Spleen (tissue), 11 donors: Measurements from ENCODE around the gene TEDC1. TPM values are rescaled to one million over a fixed set of nuclear protein-coding genes. Genes with fewer than 3 reads are reported as not detected.

Experiments used
- DNase-seq: peaks from one replicate; pipeline ENCODE4 v3.0.0-alpha.2; 2020
- H3K27ac ChIP-seq, 8 donors: fragments of 200-600 bp; sonication (generic) in 7 of 8; 1 replicate in 4 of 8; 2 replicates in 4 of 8; pipeline versions ENCODE4 v1.5.0 to v1.8.0; 2016 to 2021; ENCODE audit warnings: inconsistent platforms in 4 of 8, mild to moderate bottlenecking in 4 of 8, moderate library complexity in 1 of 8
- H3K27me3 ChIP-seq, 7 donors: fragments of 200-600 bp; sonication (generic) in 6 of 7; replicated peaks in 1 of 7; 1 replicate in 4 of 7; 2 replicates in 3 of 7; pipeline versions ENCODE4 v1.5.0 to v1.8.0; 2016 to 2021; ENCODE audit warnings: inconsistent platforms in 3 of 7, mild to moderate bottlenecking in 1 of 7
- H3K36me3 ChIP-seq, 6 donors: fragments of 200-600 bp; sonication (generic) in 5 of 6; 1 replicate in 4 of 6; 2 replicates in 2 of 6; pipeline versions ENCODE4 v1.5.0 to v1.8.0; 2016 to 2021; ENCODE audit warnings: inconsistent platforms in 2 of 6
- H3K4me1 ChIP-seq, 6 donors: fragments of 200-600 bp; sonication (generic) in 5 of 6; 1 replicate in 3 of 6; 2 replicates in 3 of 6; pipeline versions ENCODE4 v1.5.0 to v1.8.0; 2016 to 2021; ENCODE audit warnings: inconsistent platforms in 3 of 6
- H3K4me3 ChIP-seq, 8 donors: fragments of 200-600 bp; sonication (generic) in 7 of 8; 1 replicate in 4 of 8; 2 replicates in 4 of 8; pipeline versions ENCODE4 v1.5.0 to v1.8.0; 2016 to 2021; ENCODE audit warnings: inconsistent platforms in 4 of 8, mild to moderate bottlenecking in 4 of 8, moderate library complexity in 2 of 8
- H3K9me3 ChIP-seq, 8 donors: fragments of 200-600 bp; sonication (generic) in 7 of 8; 1 replicate in 4 of 8; 2 replicates in 4 of 8; pipeline versions ENCODE4 v1.5.0 to v1.8.0; 2016 to 2021; ENCODE audit warnings: inconsistent platforms in 4 of 8
- POLR2A ChIP-seq, 3 donors: fragments of 450-650 bp; IDR thresholded peaks; one replicate each; pipeline ENCODE4 v1.5.1; 2017; ENCODE audit warnings: antibody characterized with exemption in 3 of 3, mild to moderate bottlenecking in 1 of 3
- POLR2AphosphoS5 ChIP-seq, 3 donors: sonication (generic); formaldehyde crosslinking; IDR thresholded peaks; one replicate each; pipeline ENCODE4 v1.5.1; 2017; ENCODE audit warnings: antibody characterized with exemption in 3 of 3
- WGBS, 5 donors: extraction: QIAGEN DNeasy Blood & Tissue Kit in 3 of 5; methylation state at CpG; one replicate each; pipeline versions ENCODE4 v1.1.5 to v1.1.7; 2013 to 2018; 5-methylcytosine and 5-hydroxymethylcytosine counted together
- intact Hi-C: fragments of 100-400 bp; cut with DNase I; formaldehyde crosslinking; loops from one replicate; pipeline ENCODE4 v1.15.0; 2023; ENCODE audit warnings: low total_unique reads
- polyA plus RNA-seq, 3 donors: library from polyadenylated mRNA; stranded (reverse); fragments of 200-250 nt; gene quantifications; one replicate each; pipeline ENCODE4 v1.2.1, GENCODE V29; 2013
- total RNA-seq, 7 donors: library from RNA; depleted of rRNA in 3 of 7; stranded (reverse); fragments of >200 nt in 3 of 7; fragmentation: NEBNext Ultra II Directional in 4 of 7; extraction: Animal tissue kit (Norgen Biotek cat#: 25700) in 4 of 7; gene quantifications; one replicate each; pipeline versions ENCODE4 v1.1.0 to v1.2.1, GENCODE V29; 2016 to 2021
- TF ChIP-seq, protein P1 (sequence below), 11 experiments: fragments of 200-600 bp in 7 of 11; fragments of 450-650 bp in 4 of 11; sonication (generic) in 4 of 11; IDR thresholded peaks in 8 of 11; conservative IDR thresholded peaks in 3 of 11; 1 replicate in 7 of 11; 2 replicates in 4 of 11; pipeline versions ENCODE4 v1.4.0 to v1.8.0; 2016 to 2021; ENCODE audit warnings: antibody characterized with exemption in 11 of 11, inconsistent platforms in 4 of 11, mild to moderate bottlenecking in 1 of 11
- donor health status: healthy with polysubstance abuse.
- donor health status: DM: no; HTN: no; CAD: no; lungs with moderate emphysema.
- donor health status: DM: no; HTN: no; CAD: no.
- donor health status: Bipolar disorder and iron deficiency.
- donor health status: healthy.
- donor health status: DM: no; HTN: no; CAD: no.
- donor health status: DM: yes; HTN: yes; CAD: no.

Gene TEDC1
- total and polyA plus RNA-seq, 10 donors = 5.3 to 31.5 (median 12.3) TPM

DNA sequence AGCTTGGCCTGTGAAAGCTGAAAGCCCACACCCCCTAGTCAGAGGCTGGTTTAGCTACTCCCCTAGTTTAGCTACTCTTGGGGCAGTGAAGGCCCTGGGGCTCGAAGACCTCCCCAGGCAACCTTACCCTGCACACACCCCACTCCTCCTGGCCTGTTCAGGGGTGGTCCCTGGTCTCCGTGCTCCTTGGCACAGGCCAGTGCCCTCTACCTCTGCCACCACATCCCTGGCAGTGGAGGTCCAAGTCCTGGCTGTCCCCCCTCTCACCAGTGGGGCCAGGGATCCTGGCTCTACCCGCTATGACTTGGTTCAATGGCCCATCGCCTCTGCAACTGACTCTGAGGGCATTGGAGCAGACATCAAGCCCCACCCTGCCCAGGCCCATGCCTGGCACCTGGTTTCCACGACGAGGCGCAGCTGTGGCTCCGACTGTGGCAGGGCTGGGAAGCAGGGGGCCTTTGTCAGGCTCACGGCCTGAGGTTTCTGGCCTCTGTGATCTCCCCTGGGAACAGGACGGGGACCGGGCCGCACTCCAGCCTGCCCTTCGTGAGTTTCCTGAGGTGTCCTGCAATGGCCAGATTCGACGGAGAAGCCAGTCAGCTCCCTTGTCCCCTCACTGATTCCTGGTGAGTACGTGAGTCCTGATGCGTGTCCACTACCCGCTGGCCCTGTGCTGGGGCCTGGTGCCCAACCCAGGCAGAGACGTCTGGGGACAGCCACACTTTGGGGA is 41.0 kb downstream of the TEDC1 start:
- 69 to 90% (median 72%) methylated on average over 17 to 19 of the region's 19 CpGs for WGBS, 5 donors
- Histone ChIP-seq H3K27ac (peak overlapping the region in 3 of 8 donors; percentile 15 to 57 (median 33)), H3K9me3 (no peaks in the 10 kb centered on the region), H3K4me3 (no peak overlapping the region), H3K4me1 (peaks cover 24 to 65% (median 51%) of the 10 kb centered on the region in 6 donors), H3K27me3 (peaks cover 0 to 64% (median 18%) of the 10 kb centered on the region in 7 donors), H3K36me3 (no peaks in the 10 kb centered on the region)
- TF ChIP-seq POLR2AphosphoS5 (IDR thresholded peaks at IDR 0.05) = no peak
- TF ChIP-seq POLR2A (IDR thresholded peaks at IDR 0.05) = no peak
- TF ChIP-seq, protein P1, sequence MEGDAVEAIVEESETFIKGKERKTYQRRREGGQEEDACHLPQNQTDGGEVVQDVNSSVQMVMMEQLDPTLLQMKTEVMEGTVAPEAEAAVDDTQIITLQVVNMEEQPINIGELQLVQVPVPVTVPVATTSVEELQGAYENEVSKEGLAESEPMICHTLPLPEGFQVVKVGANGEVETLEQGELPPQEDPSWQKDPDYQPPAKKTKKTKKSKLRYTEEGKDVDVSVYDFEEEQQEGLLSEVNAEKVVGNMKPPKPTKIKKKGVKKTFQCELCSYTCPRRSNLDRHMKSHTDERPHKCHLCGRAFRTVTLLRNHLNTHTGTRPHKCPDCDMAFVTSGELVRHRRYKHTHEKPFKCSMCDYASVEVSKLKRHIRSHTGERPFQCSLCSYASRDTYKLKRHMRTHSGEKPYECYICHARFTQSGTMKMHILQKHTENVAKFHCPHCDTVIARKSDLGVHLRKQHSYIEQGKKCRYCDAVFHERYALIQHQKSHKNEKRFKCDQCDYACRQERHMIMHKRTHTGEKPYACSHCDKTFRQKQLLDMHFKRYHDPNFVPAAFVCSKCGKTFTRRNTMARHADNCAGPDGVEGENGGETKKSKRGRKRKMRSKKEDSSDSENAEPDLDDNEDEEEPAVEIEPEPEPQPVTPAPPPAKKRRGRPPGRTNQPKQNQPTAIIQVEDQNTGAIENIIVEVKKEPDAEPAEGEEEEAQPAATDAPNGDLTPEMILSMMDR (IDR thresholded peaks at IDR 0.05 in 8 of 11, conservative IDR thresholded peaks at IDR 0.05 in 3 of 11) = no peak
- intact Hi-C loops = no loop called here
- DNase-seq = peak; percentile 84

DNA sequence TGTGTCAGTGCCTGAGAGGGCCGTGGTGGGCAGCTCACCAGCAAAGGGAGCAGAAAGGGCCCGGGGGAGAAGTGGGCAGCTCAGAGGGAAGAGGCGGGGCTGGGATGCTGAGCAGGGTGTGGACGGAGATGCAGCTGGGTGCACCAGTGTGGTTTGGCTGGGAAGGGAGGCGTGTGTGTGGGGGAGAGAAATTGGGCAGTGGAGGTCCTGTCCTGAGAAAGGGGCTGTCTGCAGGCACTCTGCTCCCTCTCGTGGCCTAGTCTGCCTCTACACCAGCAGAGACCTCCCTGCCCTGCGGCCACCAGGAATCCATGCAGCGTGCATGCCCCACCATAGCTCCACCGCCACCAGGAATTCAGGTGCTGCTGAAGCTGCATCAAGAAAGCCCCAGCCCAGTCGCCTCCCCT is 41.7 kb downstream of the TEDC1 start:
- peak; percentile 85 for DNase-seq
- peaks cover 18 to 62% (median 46%) of the 10 kb centered on the region in 6 donors for H3K4me1 ChIP-seq
- intact Hi-C loops = no loop called here
- H3K27me3 ChIP-seq = peaks cover 0 to 64% (median 17%) of the 10 kb centered on the region in 7 donors
- H3K27ac ChIP-seq = peak overlapping the region in 3 of 8 donors; percentile 15 to 57 (median 33)
- H3K36me3 ChIP-seq = no peaks in the 10 kb centered on the region
- no peak overlapping the region for H3K4me3 ChIP-seq
- TF ChIP-seq, protein P1 (IDR thresholded peaks at IDR 0.05 in 8 of 11, conservative IDR thresholded peaks at IDR 0.05 in 3 of 11) = peak in 9 of 11 experiments; percentile 32 to 55 (median 45)
- no peak for TF ChIP-seq POLR2A (IDR thresholded peaks at IDR 0.05)
- peak in 1 of 3 donors; percentile 59 for TF ChIP-seq POLR2AphosphoS5 (IDR thresholded peaks at IDR 0.05)
- 45 to 68% (median 54%) methylated on average over 9 to 10 of the region's 10 CpGs for WGBS, 5 donors
- H3K9me3 ChIP-seq = no peaks in the 10 kb centered on the region

DNA sequence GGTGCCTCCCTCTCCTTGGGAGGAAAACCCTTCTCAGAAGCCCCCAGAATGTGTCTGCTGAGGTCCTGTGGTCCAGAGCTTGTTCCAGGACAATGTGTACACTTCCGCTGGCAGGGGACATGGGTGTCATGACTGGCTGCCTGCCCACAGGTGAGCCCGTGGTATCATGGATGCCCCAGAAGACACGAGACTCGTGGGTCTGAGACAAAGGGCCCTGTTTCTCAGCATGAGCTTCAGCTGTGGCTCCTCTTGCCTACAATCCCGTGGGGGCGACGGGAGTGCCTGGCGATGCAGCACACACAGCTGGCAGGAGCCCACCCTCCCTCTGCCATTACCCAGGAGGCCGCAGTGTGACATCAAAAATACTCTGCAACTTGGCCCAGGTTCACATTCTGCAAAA is 42.3 kb downstream of the TEDC1 start:
- DNase-seq = peak; percentile 76
- 56 to 79% (median 73%) methylated on average over 4 to 9 of the region's 9 CpGs for WGBS, 5 donors

More for the DNA sequence above, 42.3 kb downstream of the TEDC1 start:
- intact Hi-C loops = no loop called here
- no peak for TF ChIP-seq POLR2AphosphoS5 (IDR thresholded peaks at IDR 0.05)
- TF ChIP-seq, protein P1 (IDR thresholded peaks at IDR 0.05 in 8 of 11, conservative IDR thresholded peaks at IDR 0.05 in 3 of 11) = no peak
- TF ChIP-seq POLR2A (IDR thresholded peaks at IDR 0.05) = no peak
- Histone ChIP-seq H3K9me3 (no peaks in the 10 kb centered on the region), H3K36me3 (no peaks in the 10 kb centered on the region), H3K27me3 (peaks cover 0 to 64% (median 14%) of the 10 kb centered on the region in 7 donors), H3K4me3 (no peak overlapping the region), H3K4me1 (peaks cover 16 to 62% (median 44%) of the 10 kb centered on the region in 6 donors), H3K27ac (no peak overlapping the region)
